ENCODE data around the gene PTPN20.

Gene PTPN20

GRCh38 chr10:47022311-47023131, 111.3 kb downstream of the PTPN20 start:
- no peak for DNase-seq

GRCh38 chr10:47023237-47024045, 112.2 kb downstream of the PTPN20 start:
- DNase-seq, result no peak

GRCh38 chr10:47024046-47024322, 112.8 kb downstream of the PTPN20 start:
- DNase-seq, result no peak

- DNase-seq, result peak; percentile 58
These were observed 113.4 kb downstream of the PTPN20 start for GRCh38 chr10:47024399-47025252.

GRCh38 chr10:47025253-47025539, 114.0 kb downstream of the PTPN20 start:
- no peak for DNase-seq

GRCh38 chr10:47025540-47026300, 114.5 kb downstream of the PTPN20 start:
- no peak for DNase-seq

GRCh38 chr10:47026301-47027107, 115.3 kb downstream of the PTPN20 start:
- no peak for DNase-seq

- no peak for DNase-seq
These were observed 116.0 kb downstream of the PTPN20 start for GRCh38 chr10:47027108-47027783.

- DNase-seq, result no peak
These were observed 116.6 kb downstream of the PTPN20 start for GRCh38 chr10:47027784-47028260.

GRCh38 chr10:47028466-47028865, 117.2 kb downstream of the PTPN20 start:
- no peak for DNase-seq

- no peak for DNase-seq
These were observed 118.2 kb downstream of the PTPN20 start for GRCh38 chr10:47029181-47030009.

GRCh38 chr10:47030191-47030703, 119.0 kb downstream of the PTPN20 start:
- DNase-seq, result no peak

- DNase-seq, result peak; percentile 13
These were observed 120.1 kb downstream of the PTPN20 start for GRCh38 chr10:47031211-47031900.

GRCh38 chr10:47031901-47032465, 120.8 kb downstream of the PTPN20 start:
- DNase-seq, result no peak

- no peak for DNase-seq
These were observed 121.9 kb downstream of the PTPN20 start for GRCh38 chr10:47033081-47033480.

GRCh38 chr10:47033541-47034270, 122.5 kb downstream of the PTPN20 start:
- no peak for DNase-seq

- no peak for DNase-seq
These were observed 123.3 kb downstream of the PTPN20 start for GRCh38 chr10:47034441-47035051.
